ENCODE results near the gene TLR8. TPM values are rescaled to one million over a fixed set of nuclear protein-coding genes. Genes with fewer than 3 reads are reported as not detected.

Gene TLR8
- total RNA-seq, 6 experiments from 2014 or later: 0.37 to 2.2 (median 1.4) TPM

GRCh38 chrX:12912791-12913482 lies 6.5 kb downstream of the TLR8 start:
- Histone ChIP-seq H3K4me3 (no peak overlapping the region), H3K4me1 (no peaks in the 10 kb centered on the region), H3K27ac (no peak overlapping the region), H3K9me3 (no peaks in the 10 kb centered on the region), H3K27me3 (no peaks in the 10 kb centered on the region), H3K36me3 (no peaks in the 10 kb centered on the region)
- intact Hi-C loops (cut with DNase I): no loop called here
- ATAC-seq (no peak), DNase-seq (no peak)
- whole genome bisulfite sequencing (ENCODE audit: insufficient coverage, low coverage, low lambda C conversion rate, missing lambda C conversion rate): 50% methylated on average over 5 of the region's 5 CpGs
- no peak for TF ChIP-seq CTCF (IDR thresholded peaks at IDR 0.05)
- TF ChIP-seq POLR2A (IDR thresholded peaks at IDR 0.05): no peak

GRCh38 chrX:12917753-12918152 lies 11.3 kb downstream of the TLR8 start:
- intact Hi-C loops (cut with DNase I): no loop called here
- Histone ChIP-seq H3K27me3 (no peaks in the 10 kb centered on the region), H3K9me3 (no peaks in the 10 kb centered on the region), H3K27ac (no peak overlapping the region), H3K36me3 (no peaks in the 10 kb centered on the region), H3K4me1 (no peaks in the 10 kb centered on the region), H3K4me3 (no peak overlapping the region)
- 36% methylated on average over 2 of the region's 2 CpGs for WGBS (ENCODE audit: insufficient coverage, low coverage, low lambda C conversion rate, missing lambda C conversion rate)
- ATAC-seq (no peak), DNase-seq (no peak)
- TF ChIP-seq CTCF (IDR thresholded peaks at IDR 0.05) (no peak), POLR2A (IDR thresholded peaks at IDR 0.05) (no peak)

- intact Hi-C loops (cut with DNase I): no loop called here
- ATAC-seq (no peak), DNase-seq (no peak)
- Histone ChIP-seq H3K36me3 (no peaks in the 10 kb centered on the region), H3K27ac (no peak overlapping the region), H3K4me1 (no peaks in the 10 kb centered on the region), H3K9me3 (no peaks in the 10 kb centered on the region), H3K4me3 (no peak overlapping the region), H3K27me3 (no peaks in the 10 kb centered on the region)
- no peak for TF ChIP-seq POLR2A (IDR thresholded peaks at IDR 0.05)
- TF ChIP-seq CTCF (IDR thresholded peaks at IDR 0.05): no peak
- 34% methylated on average over 9 of the region's 10 CpGs for WGBS (ENCODE audit: insufficient coverage, low coverage, low lambda C conversion rate, missing lambda C conversion rate)
Measured at GRCh38 chrX:12919051-12919450, 12.6 kb downstream of the TLR8 start.

- no peaks in the 10 kb centered on the region for H3K9me3 ChIP-seq
- no peaks in the 10 kb centered on the region for H3K27me3 ChIP-seq
- intact Hi-C loops (cut with DNase I): no loop called here
- H3K27ac ChIP-seq: no peak overlapping the region
- H3K4me3 ChIP-seq: no peak overlapping the region
- no peak for TF ChIP-seq CTCF (IDR thresholded peaks at IDR 0.05)
- TF ChIP-seq POLR2A (IDR thresholded peaks at IDR 0.05): no peak
- DNase-seq (no peak), ATAC-seq (no peak)
- 65% methylated on average over 8 of the region's 8 CpGs for WGBS (ENCODE audit: insufficient coverage, low coverage, low lambda C conversion rate, missing lambda C conversion rate)
- H3K36me3 ChIP-seq: no peaks in the 10 kb centered on the region
- H3K4me1 ChIP-seq: no peaks in the 10 kb centered on the region
Measured at GRCh38 chrX:12919620-12920019, 13.2 kb downstream of the TLR8 start.
